Sigmoid colon (tissue), 4 donors: Measurements from ENCODE around the gene TSEN2.
"Not testable (repeated sequence)": the region's sequence is repeated elsewhere in the genome, so short reads cannot be mapped to it uniquely, and the experiment has no call there.

Experiments used
- CTCF ChIP-seq, 4 experiments: fragments of 450-650 bp in 3 of 4; fragments of 200-600 bp in 1 of 4; IDR thresholded peaks; one replicate each; pipeline ENCODE4 v1.5.1; 2016 to 2019; ENCODE audit warnings: antibody characterized with exemption in 4 of 4, mild to moderate bottlenecking in 3 of 4, moderate library complexity in 2 of 4
- EP300 ChIP-seq, 4 donors: sonication (generic); formaldehyde crosslinking; IDR thresholded peaks; one replicate each; pipeline ENCODE4 v1.6.1; 2017; ENCODE audit warnings: antibody characterized with exemption in 4 of 4
- POLR2A ChIP-seq, 2 donors: fragments of 450-650 bp; IDR thresholded peaks; one replicate each; pipeline ENCODE4 v1.6.1; 2016; ENCODE audit warnings: antibody characterized with exemption in 2 of 2, mild to moderate bottlenecking in 2 of 2, moderate library complexity in 2 of 2
- POLR2AphosphoS5 ChIP-seq, 4 donors: sonication (generic); formaldehyde crosslinking; IDR thresholded peaks; one replicate each; pipeline ENCODE4 v1.6.1; 2017; ENCODE audit warnings: antibody characterized with exemption in 4 of 4

- not testable (repeated sequence) for TF ChIP-seq CTCF, POLR2A, POLR2AphosphoS5, EP300 (IDR thresholded peaks at IDR 0.05)
Observed at GRCh38 chr3:12448404-12449202, 35.7 kb upstream of the TSEN2 start.
